HG03095 (cell line): ENCODE data around the gene EBP.
A peak's percentile ranks its signal among the peaks of the same experiment; 100 is the strongest.
"Not testable (repeated sequence)": the region's sequence is repeated elsewhere in the genome, so short reads cannot be mapped to it uniquely, and the experiment has no call there.

ENCODE experiments used
- ATAC-seq: cut with Tn5 transposase; IDR thresholded peaks from one replicate; pipeline ENCODE4 v1.9.1; 2021; ENCODE audit warnings: moderate library complexity; ENCODE audit not compliant: unreplicated experiment

The EBP gene

GRCh38 chrX:48520976-48521352, 644 bp upstream of the EBP start:
- no peak for ATAC-seq

GRCh38 chrX:48522291-48522690, 683 bp downstream of the EBP start:
- no peak for ATAC-seq

- ATAC-seq: no peak
These were observed 2.1 kb downstream of the EBP start for GRCh38 chrX:48523682-48524081.

- ATAC-seq: not testable (repeated sequence)
These were observed 4.2 kb downstream of the EBP start for GRCh38 chrX:48525853-48526252.

GRCh38 chrX:48530736-48531135, 9.1 kb downstream of the EBP start:
- ATAC-seq: no peak

- no peak for ATAC-seq
These were observed 9.9 kb downstream of the EBP start for GRCh38 chrX:48531358-48531959.

- no peak for ATAC-seq
These were observed 10.6 kb downstream of the EBP start for GRCh38 chrX:48532161-48532560.

GRCh38 chrX:48533165-48533564, 11.6 kb downstream of the EBP start:
- ATAC-seq: no peak

- no peak for ATAC-seq
These were observed 17.2 kb downstream of the EBP start for GRCh38 chrX:48538641-48539344.

- peak; percentile 76 for ATAC-seq
These were observed 17.9 kb downstream of the EBP start, which contains the start of gene TBC1D25 for GRCh38 chrX:48539345-48540027. TBC1D25 (plus strand) TSS chrX:48539714; CDS start chrX:48539798, 84 bp downstream.

GRCh38 chrX:48540028-48540375, 18.4 kb downstream of the EBP start:
- peak; percentile 25 for ATAC-seq

- no peak for ATAC-seq
These were observed 18.9 kb downstream of the EBP start for GRCh38 chrX:48540480-48540879.

- no peak for ATAC-seq
These were observed 19.7 kb downstream of the EBP start for GRCh38 chrX:48541140-48541814.

GRCh38 chrX:48548871-48549270, 27.3 kb downstream of the EBP start:
- no peak for ATAC-seq

- not testable (repeated sequence) for ATAC-seq
These were observed 34.2 kb downstream of the EBP start for GRCh38 chrX:48555731-48556325.

- no peak for ATAC-seq
These were observed 36.7 kb downstream of the EBP start for GRCh38 chrX:48558271-48558670.

GRCh38 chrX:48559636-48560035, 38.0 kb downstream of the EBP start:
- no peak for ATAC-seq

- no peak for ATAC-seq
These were observed 38.4 kb downstream of the EBP start for GRCh38 chrX:48560056-48560455.

GRCh38 chrX:48560681-48561080, 39.1 kb downstream of the EBP start:
- no peak for ATAC-seq

- ATAC-seq: peak; percentile 47
These were observed 48.4 kb downstream of the EBP start for GRCh38 chrX:48569958-48570357.

- ATAC-seq: no peak
These were observed 52.2 kb downstream of the EBP start for GRCh38 chrX:48573690-48574269.
